H54 (cell line): ENCODE measurements around the gene HAP1.

Source experiments
- DNase-seq: peaks from one replicate; pipeline ENCODE4 v3.0.0; 2011; ENCODE audit warnings: low spot score, mixed read lengths; ENCODE audit not compliant: insufficient read length
- FAIRE-seq: peaks from 3 replicates; lab custom pipeline; 2011; peaks lifted over from hg19 to GRCh38; lab: Jason Lieb, UNC
- POLR2A ChIP-seq: IDR thresholded peaks from 2 replicates; pipeline ENCODE4 v1.6.1; 2011; ENCODE audit warnings: low read depth, mild to moderate bottlenecking, low read length

Gene HAP1

DNA sequence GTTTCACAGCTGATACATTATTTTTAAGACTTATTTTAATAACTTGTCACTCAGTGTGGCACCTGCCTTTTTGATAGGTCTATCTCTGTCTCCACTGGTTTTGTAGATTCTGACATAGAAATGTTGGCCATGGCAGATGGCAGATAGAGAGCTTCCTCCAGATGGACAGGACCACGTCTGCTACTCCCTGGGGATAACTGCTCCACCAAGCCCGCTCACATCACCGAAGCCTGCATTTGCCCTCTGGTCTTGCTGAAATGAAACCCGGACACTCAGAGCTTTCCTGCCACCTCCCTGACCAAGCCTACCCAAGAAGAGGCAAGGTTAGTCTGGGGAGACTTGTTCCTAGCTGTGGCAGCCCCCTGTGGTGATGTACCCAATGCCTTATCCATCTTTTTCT, 16.4 kb upstream of the HAP1 start:
- no peak for FAIRE-seq
- no peak for DNase-seq
- TF ChIP-seq POLR2A = no peak

DNA sequence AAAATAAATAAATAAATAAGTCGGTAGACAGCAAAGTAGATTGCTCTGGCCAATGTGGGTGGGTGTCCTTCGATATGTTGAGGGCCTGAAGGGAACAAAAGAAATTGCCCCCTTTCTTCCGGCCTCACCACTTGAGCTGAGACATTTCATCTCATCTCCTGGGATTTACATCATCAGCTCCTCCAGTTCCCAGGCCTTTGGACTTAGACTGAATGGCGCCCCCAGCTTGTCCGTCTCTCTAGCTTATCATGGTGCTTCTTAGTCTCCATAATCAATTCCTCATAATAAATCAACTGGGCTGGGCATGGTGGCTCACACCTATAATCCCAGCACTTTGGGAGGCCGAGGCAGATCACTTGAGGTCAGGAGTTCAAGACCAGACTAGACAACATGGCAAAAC, 13.8 kb upstream of the HAP1 start:
- no peak for FAIRE-seq
- no peak for TF ChIP-seq POLR2A
- no peak for DNase-seq

DNA sequence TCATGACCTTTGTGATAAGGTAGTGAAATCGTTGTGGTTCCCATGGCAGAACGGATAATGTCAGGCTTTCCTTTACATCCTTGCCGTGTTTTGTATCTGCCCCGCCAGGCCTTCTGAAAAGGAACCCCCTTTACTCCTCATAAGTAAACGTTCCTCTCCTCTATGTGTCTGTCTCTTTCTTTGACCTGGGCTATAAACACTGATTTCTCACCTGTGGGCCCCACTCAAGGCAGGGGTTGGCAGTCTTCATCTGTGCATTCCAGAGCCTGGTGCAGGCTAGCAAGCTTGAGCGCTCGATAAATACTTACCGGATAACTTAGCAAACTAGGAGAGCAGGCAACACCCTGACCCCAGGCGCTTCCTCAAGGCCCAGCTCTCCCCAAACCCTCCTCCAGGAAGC, 7.3 kb upstream of the HAP1 start:
- DNase-seq (no peak), FAIRE-seq (no peak)
- no peak for TF ChIP-seq POLR2A

DNA sequence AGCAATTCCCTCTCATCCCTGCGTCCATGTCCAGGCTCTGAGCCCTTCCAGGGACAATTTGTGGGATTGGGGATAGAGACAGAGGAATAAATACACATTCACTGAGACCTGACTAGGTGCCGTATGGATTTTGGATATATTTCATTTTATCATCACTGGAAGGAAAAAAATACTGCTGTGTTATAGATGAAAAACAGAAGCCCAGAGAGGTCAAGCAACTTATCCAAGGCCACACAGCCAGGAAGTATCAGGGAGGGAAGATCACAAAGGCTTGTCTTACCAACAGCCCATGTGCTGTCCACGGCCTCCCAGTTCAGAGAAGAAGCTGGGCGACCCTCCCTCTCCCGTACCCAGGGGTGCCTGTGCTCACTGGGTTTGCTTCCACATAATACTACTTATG, 6.1 kb upstream of the HAP1 start:
- DNase-seq (no peak), FAIRE-seq (no peak)
- TF ChIP-seq POLR2A = no peak

DNA sequence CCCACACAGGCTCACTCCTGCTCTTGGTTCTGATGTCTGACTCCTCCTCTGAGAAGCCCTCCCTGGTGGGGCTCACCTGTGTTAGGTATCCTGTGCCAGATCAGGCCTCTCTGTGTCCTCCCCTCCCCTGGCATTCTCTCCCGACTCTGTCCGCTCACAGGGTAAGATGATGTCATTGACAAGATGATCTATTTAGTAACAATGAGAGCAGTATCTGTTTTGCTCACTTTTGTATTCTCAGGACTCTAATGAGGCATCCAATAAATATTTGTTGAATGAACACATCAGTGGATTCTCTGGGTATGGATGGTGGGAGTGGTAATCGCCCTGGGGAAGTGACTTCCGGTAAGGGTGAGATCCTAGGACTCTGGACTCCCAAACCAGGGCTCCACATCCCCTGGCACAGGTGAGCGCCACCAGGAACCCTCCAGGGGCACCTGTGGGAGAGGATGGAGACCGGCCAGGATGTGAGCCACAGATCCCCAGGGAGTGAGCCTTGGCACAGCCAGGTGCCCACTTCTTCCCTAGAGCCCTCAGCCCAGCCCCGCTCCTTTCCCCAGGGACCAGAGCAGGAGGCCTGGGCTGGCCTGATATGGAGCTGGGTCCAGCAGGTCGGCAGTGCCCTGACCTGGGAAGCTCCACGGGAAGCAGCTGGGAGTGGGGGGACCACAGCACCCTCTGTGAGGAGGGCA, 5.4 kb upstream of the HAP1 start:
- DNase-seq (peak; percentile 72), FAIRE-seq (no peak)
- TF ChIP-seq POLR2A = no peak

DNA sequence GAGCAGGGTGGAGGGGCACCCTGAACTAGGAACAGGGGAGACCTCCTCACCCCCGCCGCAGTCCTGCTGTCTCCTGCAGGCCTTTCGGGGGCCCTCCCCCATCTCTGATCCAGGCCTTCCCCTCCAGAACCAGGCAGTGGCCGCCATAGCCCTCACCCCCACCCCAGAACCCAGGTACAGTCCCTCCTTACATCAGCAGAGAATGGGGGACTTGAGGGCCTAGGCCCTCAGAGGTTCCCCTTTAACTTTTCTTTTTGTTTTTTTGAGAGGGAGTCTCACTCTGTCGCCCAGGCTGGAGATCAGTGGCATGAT, 4.3 kb upstream of the HAP1 start:
- DNase-seq = no peak
- TF ChIP-seq POLR2A = no peak
- FAIRE-seq = no peak

DNA sequence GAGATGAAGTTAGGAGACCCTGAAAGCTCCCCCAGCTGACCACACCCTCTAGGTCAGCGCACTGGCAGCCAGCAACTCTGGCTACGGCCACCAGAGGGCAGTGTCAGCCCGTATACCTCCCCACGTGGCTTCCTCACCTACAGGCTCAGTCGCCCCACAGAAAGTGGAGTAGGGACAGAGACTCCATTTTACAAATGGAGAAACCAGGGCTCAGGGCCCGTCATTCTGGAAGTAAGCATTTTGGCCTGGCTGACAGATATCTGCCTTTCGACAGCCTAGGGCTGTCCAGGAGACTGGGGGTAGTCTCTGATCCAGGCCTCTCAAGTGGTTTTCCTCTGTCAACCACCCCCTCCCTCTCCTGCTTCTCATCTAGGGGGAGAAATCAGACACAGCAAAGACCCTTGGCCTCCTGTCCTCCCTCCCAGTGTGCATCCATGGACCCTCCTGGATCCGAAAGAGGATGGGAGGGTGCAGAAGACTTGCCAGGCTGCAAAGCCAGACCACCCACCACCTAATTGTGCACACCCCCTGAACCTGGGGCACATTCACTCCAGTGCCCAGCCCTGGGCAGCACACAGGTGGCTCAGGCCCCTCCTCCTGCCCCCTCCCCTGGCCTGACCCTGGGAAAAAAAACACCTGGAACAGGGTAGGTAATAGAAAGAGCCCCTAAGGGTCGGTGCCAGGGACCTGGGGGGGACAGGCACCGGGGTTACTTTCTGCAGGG, 3.8 kb upstream of the HAP1 start:
- no peak for TF ChIP-seq POLR2A
- no peak for FAIRE-seq

DNA sequence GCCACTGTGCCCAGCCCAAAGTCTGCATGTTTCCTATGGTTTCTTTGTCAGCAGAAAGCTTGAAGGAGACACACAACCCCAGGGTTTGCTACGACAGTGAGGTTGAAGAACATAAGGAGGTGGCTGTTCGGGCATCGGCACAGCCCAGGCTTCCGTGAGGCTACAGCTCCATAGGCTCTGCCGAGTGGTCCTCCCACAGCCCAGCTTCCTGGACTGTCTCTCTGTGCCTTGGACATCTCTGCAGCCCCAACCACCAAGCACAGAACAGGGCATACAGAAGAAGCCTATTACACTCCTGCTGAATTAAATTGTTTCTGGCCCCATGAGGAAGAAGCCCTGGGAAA, 3.2 kb upstream of the HAP1 start:
- TF ChIP-seq POLR2A = no peak
- no peak for DNase-seq
- FAIRE-seq = no peak

More for the DNA sequence above, 3.8 kb upstream of the HAP1 start:
- DNase-seq = peak; percentile 91

DNA sequence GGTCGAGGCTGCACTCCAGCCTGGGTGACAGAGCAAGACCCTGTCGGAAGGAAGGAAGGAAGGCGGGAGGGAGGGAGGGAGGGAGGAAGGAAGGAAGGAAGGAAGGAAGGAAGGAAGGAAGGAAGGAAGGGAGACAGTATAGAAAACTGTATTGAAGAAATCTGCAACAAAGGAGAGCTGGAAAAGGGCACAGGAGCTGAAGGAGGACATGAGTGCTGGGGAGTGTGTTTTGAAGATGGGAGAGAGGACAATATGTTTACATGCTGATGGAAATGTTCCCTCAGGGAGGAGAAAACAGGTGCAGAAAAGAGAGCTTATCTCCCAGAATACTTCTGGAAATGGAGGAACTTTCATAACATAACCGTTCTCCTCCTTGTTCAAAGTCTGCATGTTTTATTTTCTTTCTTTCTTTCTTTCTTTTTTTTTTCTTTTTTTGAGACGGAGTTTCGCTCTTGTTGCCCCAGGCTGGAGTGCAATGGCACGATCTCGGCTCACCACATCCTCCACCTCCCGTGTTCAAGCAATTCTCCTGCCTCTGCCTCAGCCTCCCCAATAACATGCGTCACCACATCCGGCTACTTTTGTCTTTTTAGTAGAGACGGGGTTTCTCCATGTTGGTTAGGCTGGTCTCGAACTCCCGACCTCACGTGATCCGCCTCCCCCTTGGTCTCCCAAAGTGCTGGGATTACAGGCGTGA, 2.7 kb upstream of the HAP1 start:
- DNase-seq = no peak
- no peak for TF ChIP-seq POLR2A
- no peak for FAIRE-seq

DNA sequence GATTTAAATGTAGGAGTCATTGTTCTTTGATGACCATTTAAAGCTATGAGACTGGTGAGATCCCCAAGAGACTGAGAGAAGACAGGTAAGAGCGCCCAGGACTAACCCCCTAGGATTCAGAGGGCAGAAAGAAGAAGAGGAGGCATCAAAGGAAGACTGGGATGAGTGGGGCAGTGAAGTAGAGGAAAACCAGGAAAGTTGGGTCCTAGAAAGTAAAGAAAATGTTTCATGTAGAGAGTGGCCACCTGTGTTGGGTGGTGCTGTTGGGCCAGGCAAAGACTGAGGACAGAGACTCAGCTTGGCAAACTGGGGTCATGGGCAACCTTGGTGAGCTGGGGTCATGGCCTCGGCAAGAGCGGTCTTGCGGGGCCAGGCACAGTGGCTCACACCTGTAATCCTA, 1.3 kb upstream of the HAP1 start:
- no peak for DNase-seq
- TF ChIP-seq POLR2A = no peak
- no peak for FAIRE-seq

DNA sequence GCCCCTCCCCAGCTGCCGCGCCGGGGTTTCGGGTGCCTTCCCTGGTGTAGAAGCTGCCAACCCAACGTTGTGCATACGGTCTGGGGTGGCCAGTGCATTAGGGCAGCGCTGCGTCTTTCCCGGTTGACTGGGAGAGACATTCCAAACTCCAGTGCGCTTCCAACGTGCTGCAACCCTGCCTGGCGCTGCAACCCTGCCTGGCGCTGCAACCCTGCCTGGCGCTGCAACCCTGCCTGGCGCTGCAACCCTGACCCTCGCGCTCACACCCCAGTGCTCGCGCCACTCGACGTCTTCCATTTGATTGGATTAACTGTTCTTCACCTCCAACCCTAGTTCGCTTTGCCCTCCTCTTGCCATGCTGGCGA, 488 bp upstream of the HAP1 start:
- no peak for FAIRE-seq

DNA sequence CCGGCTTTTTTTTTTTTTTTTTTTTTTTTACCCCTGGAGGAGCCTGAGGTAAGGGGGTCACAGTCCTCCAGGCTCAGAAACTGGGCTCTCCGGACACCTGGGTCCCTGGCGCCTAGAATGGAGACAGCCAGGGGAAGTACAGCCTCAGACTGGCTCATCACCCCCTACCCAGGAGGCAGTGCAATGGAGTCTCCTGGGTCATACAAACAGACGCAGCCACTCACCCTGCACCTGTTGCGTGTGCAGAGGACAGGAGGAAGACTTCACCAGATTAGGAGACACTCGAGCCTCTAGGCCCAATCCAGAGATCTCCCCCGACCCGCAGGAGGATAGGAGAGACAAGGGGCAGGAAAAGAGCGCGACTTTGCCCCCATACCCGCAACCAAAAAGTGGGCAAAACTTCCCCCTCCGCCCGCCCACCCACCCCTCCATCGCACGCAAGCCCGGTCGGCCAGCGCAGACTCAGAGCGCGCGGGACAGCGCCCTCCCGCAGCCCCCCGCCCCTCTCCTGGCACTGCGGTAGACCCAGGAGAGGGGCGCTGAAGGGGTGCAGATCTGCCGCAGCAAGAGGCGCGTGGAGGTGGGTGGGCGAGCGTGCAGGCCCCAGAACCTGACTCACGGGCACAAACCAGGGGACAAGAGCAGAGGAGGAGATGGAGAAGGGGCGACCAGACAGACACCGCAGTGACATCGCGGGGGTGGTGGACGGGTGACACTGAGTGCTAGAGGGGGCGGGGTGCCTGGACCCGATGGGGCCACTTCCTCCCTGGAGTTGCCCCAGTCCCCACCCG, 900 bp downstream of the HAP1 start:
- TF ChIP-seq POLR2A = no peak
- DNase-seq = no peak
- FAIRE-seq = no peak

More for the DNA sequence above, 488 bp upstream of the HAP1 start:
- no peak for TF ChIP-seq POLR2A
- DNase-seq = no peak

DNA sequence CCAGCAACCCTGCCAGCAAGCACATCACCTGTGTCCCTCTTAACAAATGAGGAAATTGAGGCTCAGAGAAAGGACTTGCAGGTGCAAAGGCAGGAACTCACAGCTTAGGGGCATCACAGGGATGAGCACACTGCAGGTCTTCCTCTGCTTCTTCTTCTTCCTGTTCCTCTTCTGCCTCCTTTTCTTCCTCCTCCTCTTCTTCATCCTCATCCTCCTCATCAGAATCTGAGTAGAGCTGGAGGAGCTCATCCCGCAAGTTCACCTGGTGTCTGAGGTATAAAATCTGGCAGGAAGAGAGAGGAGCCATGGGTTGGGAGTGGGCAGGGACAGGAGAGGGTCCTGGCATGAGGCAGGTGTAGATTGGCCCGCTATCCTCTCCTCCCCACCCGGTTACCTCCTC, 2.6 kb downstream of the HAP1 start:
- FAIRE-seq = no peak
- no peak for DNase-seq
- TF ChIP-seq POLR2A = no peak

DNA sequence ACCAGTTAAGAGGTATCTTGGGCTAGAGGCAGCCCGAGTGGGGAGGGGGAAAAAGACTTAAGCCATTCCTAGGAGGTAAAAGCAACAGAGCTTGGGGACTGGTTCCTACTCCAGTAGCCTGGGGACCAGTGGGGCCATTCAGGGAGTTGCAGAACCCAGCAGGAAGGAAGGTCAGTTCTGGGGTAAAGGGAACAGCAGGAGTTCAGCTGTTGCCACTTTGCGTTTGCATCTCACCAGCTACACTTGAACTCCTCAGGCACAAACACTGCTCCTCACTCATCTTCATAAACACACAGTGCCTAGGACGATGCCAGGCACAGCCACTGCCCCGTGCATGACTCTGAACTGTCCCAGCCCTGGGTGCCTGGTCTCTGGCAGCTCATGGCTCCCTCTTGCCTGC, 4.0 kb downstream of the HAP1 start:
- no peak for TF ChIP-seq POLR2A
- DNase-seq (no peak), FAIRE-seq (no peak)
